GM12878 (cell line): ENCODE measurements around the gene ZCCHC2. TPM values are rescaled to one million over a fixed set of nuclear protein-coding genes. Genes with fewer than 3 reads are reported as not detected.

ENCODE experiments used
- ATAC-seq: fragments of 200-7000 bp; cut with Tn5 transposase; 3 replicates; pipeline ENCODE4 v1.9.1; 2020; ENCODE audit warnings: mild to moderate bottlenecking, moderate library complexity
- BruUV-seq: library from RNA; stranded (reverse); fragments of 400-500 nt; replicated peaks from 2 replicates; lab custom pipeline; 2021; lab: Mats Ljungman, UMichigan
- CTCF ChIA-PET: fragments of 300-600 bp; sonication (Branson Sonifier 250); formaldehyde crosslinking; extraction: SDS; loops from one replicate; lab custom pipeline; 2021; ENCODE audit warnings: inconsistent platforms; lab: Yijun Ruan, JAX
- POLR2A ChIA-PET: fragments of 350-600 bp; formaldehyde crosslinking; extraction: SDS; loops from one replicate; lab custom pipeline; 2021; ENCODE audit warnings: inconsistent platforms; lab: Charles Lee
- RAD21 ChIA-PET: fragments of 300-600 bp; sonication (Branson Sonifier 250); formaldehyde crosslinking; loops from one replicate; lab custom pipeline; 2023; ENCODE audit warnings: antibody characterized with exemption; ENCODE audit not compliant: unreplicated experiment; lab: Charles Lee
- SMC1A ChIA-PET: fragments of 300-600 bp; sonication (Branson Sonifier 250); formaldehyde crosslinking; loops from one replicate; lab custom pipeline; 2023; ENCODE audit not compliant: unreplicated experiment, uncharacterized antibody; lab: Charles Lee
- DNase-seq: peaks from one replicate; pipeline ENCODE4 v3.0.0-alpha.2; 2011; ENCODE audit warnings: low read depth, low spot score
- FAIRE-seq: peaks from 3 replicates; lab custom pipeline; 2011; peaks lifted over from hg19 to GRCh38; lab: Jason Lieb, UNC
- H2AFZ ChIP-seq: 2 replicates; pipeline ENCODE4 v1.6.0; 2011; ENCODE audit warnings: low read depth, low read length, control low read depth; ENCODE audit not compliant: control insufficient read depth
- H3K27ac ChIP-seq: 2 replicates; pipeline ENCODE4 v1.5.1; 2011; ENCODE audit warnings: control low read depth; ENCODE audit not compliant: control insufficient read depth, insufficient read depth
- H3K27me3 ChIP-seq, 2 experiments: replicated peaks in 1 of 2; 2 replicates each; pipeline versions ENCODE4 v1.6.0 to v1.6.1; 2011; ENCODE audit warnings: low read length in 1 of 2; ENCODE audit not compliant: control insufficient read depth in 2 of 2, insufficient read depth in 2 of 2
- H3K36me3 ChIP-seq, 2 experiments: 2 replicates each; pipeline ENCODE4 v1.5.1; 2011; ENCODE audit warnings: low read length in 1 of 2; ENCODE audit not compliant: control insufficient read depth in 2 of 2, insufficient read depth in 2 of 2
- H3K4me1 ChIP-seq: 2 replicates; pipeline ENCODE4 v1.6.1; 2011; ENCODE audit warnings: mild to moderate bottlenecking, low read length, moderate library complexity, mixed read lengths; ENCODE audit not compliant: control insufficient read depth, insufficient read depth
- H3K4me2 ChIP-seq: 2 replicates; pipeline ENCODE4 v1.6.0; 2011; ENCODE audit warnings: control low read depth; ENCODE audit not compliant: control insufficient read depth, insufficient read depth
- H3K4me3 ChIP-seq: fragments of 200-600 bp; sonication (generic); 2 replicates; pipeline ENCODE4 v1.5.1; 2016
- H3K79me2 ChIP-seq: 2 replicates; pipeline ENCODE4 v1.6.0; 2011; ENCODE audit warnings: low read length; ENCODE audit not compliant: control insufficient read depth, insufficient read depth
- H3K9ac ChIP-seq: 2 replicates; pipeline ENCODE4 v1.8.0; 2011; ENCODE audit warnings: low read length, control low read depth, mixed read lengths; ENCODE audit not compliant: control insufficient read depth, insufficient read depth
- H3K9me3 ChIP-seq: replicated peaks from 3 replicates; pipeline ENCODE4 v1.5.1; 2011; ENCODE audit warnings: mild to moderate bottlenecking, low read length; ENCODE audit not compliant: control insufficient read depth, insufficient read depth
- H4K20me1 ChIP-seq: 2 replicates; pipeline ENCODE4 v1.6.0; 2011; ENCODE audit not compliant: control insufficient read depth, insufficient read depth
- ATF2 ChIP-seq: IDR thresholded peaks from 2 replicates; pipeline ENCODE4 v1.6.1; 2012; ENCODE audit warnings: low read length, inconsistent platforms
- CBFB ChIP-seq: IDR thresholded peaks from 2 replicates; pipeline ENCODE4 v1.6.1; 2016; ENCODE audit warnings: antibody characterized with exemption, low read depth
- MXI1 ChIP-seq: fragments of 150-350 bp; IDR thresholded peaks from 2 replicates; pipeline ENCODE4 v1.6.1; 2011; ENCODE audit warnings: low read depth, mild to moderate bottlenecking, inconsistent platforms, low read length, improper control_type of control experiment
- NKRF ChIP-seq: fragments of 450-650 bp; conservative IDR thresholded peaks from 2 replicates; pipeline ENCODE4 v1.6.1; 2017; ENCODE audit warnings: mild to moderate bottlenecking, moderate library complexity
- PKNOX1 ChIP-seq: fragments of 450-650 bp; IDR thresholded peaks from 2 replicates; pipeline ENCODE4 v1.6.1; 2016; ENCODE audit warnings: mild to moderate bottlenecking
- POLR2AphosphoS5 ChIP-seq: IDR thresholded peaks from 2 replicates; pipeline ENCODE4 v1.6.1; 2011; ENCODE audit warnings: mild to moderate bottlenecking, low read length, inconsistent platforms
- RB1 ChIP-seq: fragments of 450-650 bp; formaldehyde crosslinking; IDR thresholded peaks from 2 replicates; pipeline ENCODE4 v1.6.1; 2017; ENCODE audit warnings: mild to moderate bottlenecking, borderline replicate concordance
- RCOR1 ChIP-seq: conservative IDR thresholded peaks from 2 replicates; pipeline ENCODE4 v1.6.1; 2012; ENCODE audit warnings: low read depth, low read length, improper control_type of control experiment
- SKIL ChIP-seq: fragments of 450-650 bp; IDR thresholded peaks from 2 replicates; pipeline ENCODE4 v1.6.1; 2017; ENCODE audit warnings: mild to moderate bottlenecking, low read depth, inconsistent platforms; ENCODE audit not compliant: poor library complexity, severe bottlenecking
- SMAD5 ChIP-seq: IDR thresholded peaks from 2 replicates; pipeline ENCODE4 v1.6.1; 2016; ENCODE audit warnings: antibody characterized with exemption, low read depth
- TBL1XR1 ChIP-seq: IDR thresholded peaks from 2 replicates; pipeline ENCODE4 v1.6.1; 2012; ENCODE audit warnings: low read depth, low read length, improper control_type of control experiment
- ZBTB33 ChIP-seq: fragments of 450-650 bp; IDR thresholded peaks from 2 replicates; pipeline ENCODE4 v1.6.1; 2017; ENCODE audit warnings: mild to moderate bottlenecking
- WGBS: methylation state at CpG from one replicate; pipeline ENCODE4 v1.1.6; 2016; ENCODE audit warnings: low lambda C conversion rate; ENCODE audit not compliant: insufficient replicate concordance, insufficient coverage; ENCODE audit errors: missing lambda C conversion rate; 5-methylcytosine and 5-hydroxymethylcytosine counted together
- in situ Hi-C: fragments of 300-500 bp; cut with MboI; formaldehyde crosslinking; loops from 9 replicates; pipeline ENCODE4 v1.14.3; 2018; ENCODE audit warnings: mixed read lengths
- intact Hi-C: fragments of 100-400 bp; cut with micrococcal nuclease; formaldehyde crosslinking; loops from one replicate; pipeline ENCODE4 v1.14.2; 2022; ENCODE audit not compliant: unreplicated experiment
- polyA plus RNA-seq, 11 experiments: library from polyadenylated mRNA; depleted of rRNA in 4 of 11; unstranded in 6 of 11; stranded (reverse) in 5 of 11; fragments of >200 nt; fragmentation: Nextera tagmentation in 4 of 11; fragmentation: Illumina TruSeq in 1 of 11; extraction: Ambion mirVana in 4 of 11; extraction: Trizol in 1 of 11; gene quantifications; 1 replicate in 1 of 11; 2 replicates in 10 of 11; pipeline versions ENCODE4 v1.2.1 to v1.2.3, GENCODE V29; 2011 to 2016; ENCODE audit warnings: inconsistent platforms in 2 of 11, missing spikeins in 2 of 11, low read depth in 1 of 11
- total RNA-seq, 4 experiments: library from RNA; depleted of rRNA in 3 of 4; stranded (reverse); fragments of >200 nt in 3 of 4; fragmentation: Illumina TruSeq in 1 of 4; extraction: Trizol in 1 of 4; gene quantifications; 2 replicates each; pipeline versions ENCODE4 v1.2.1 to v1.2.3, GENCODE V29; 2013 to 2021

Gene ZCCHC2
- total and polyA plus RNA-seq, 10 of the 15 experiments (the other 5 are each of a cell fraction or from before 2014, with no cell fraction given), result 1.7 to 17.4 (median 8.6) TPM

- TF ChIP-seq MXI1, result no peak
- TF ChIP-seq TBL1XR1, result no peak
- TF ChIP-seq ATF2, result no peak
Measured at GRCh38 chr18:62571648-62572047, 48.8 kb downstream of the ZCCHC2 start (continued).

- no peak overlapping the region for H2AFZ ChIP-seq
- no peaks in the 10 kb centered on the region for H3K79me2 ChIP-seq
- H3K4me2 ChIP-seq, result no peak overlapping the region
- FAIRE-seq (no peak), ATAC-seq (no peak)
- no TSS peak for BruUV-seq
- POLR2A ChIA-PET, result interaction anchor here (0.6 kb wide), 1 partner anchor 135 kb away, joined by 3 read pairs; no protein-coding TSS in a partner anchor
- peaks cover 12% of the 10 kb centered on the region; the same call in 2 of the 3 replicates for H3K9me3 ChIP-seq
- no peak overlapping the region for H3K9ac ChIP-seq
- WGBS, result 77% methylated on average over 3 of the region's 3 CpGs
- SMC1A ChIA-PET, result interaction anchor here (1.5 kb wide), 1 partner anchor 147 kb away, joined by 4 read pairs; no protein-coding TSS in a partner anchor
- H3K4me3 ChIP-seq, result no peak overlapping the region
- H4K20me1 ChIP-seq, result no peaks in the 10 kb centered on the region
- H3K27ac ChIP-seq, result peak overlapping the region; percentile 9; the same call in 1 of the 2 replicates
- peaks cover 13 to 30% of the 10 kb centered on the region in 2 experiments for H3K36me3 ChIP-seq
- TF ChIP-seq PKNOX1 (no peak), SKIL (no peak), NKRF (no peak), CBFB (no peak), RB1 (no peak), SMAD5 (no peak), RCOR1 (no peak), ZBTB33 (no peak), POLR2AphosphoS5 (no peak)
- TF ChIP-seq, all 136 proteins: peak for 0
- RAD21 ChIA-PET, result interaction anchor here (1.7 kb wide), 1 partner anchor 246 kb away, joined by 3 read pairs; no protein-coding TSS in a partner anchor
- DNase-seq, result no peak
- CTCF ChIA-PET, result interaction anchor here (1.0 to 1.5 kb wide), 7 partner anchors 11 to 407 kb away, joined by 3 to 5 read pairs (median 4); no protein-coding TSS in a partner anchor
- H3K27me3 ChIP-seq, result no peaks in the 10 kb centered on the region
- peaks cover 4% of the 10 kb centered on the region for H3K4me1 ChIP-seq
- in situ Hi-C loops (no loop called here), intact Hi-C loops (no loop called here)
Measured at GRCh38 chr18:62572456-62572855, 49.6 kb downstream of the ZCCHC2 start.
